Fibroblast of skin of right quadriceps (primary cell): ENCODE data around the gene KCNV2.
A peak's percentile ranks its signal among the peaks of the same experiment; 100 is the strongest.

Source experiments
- DNase-seq: peaks from one replicate; pipeline ENCODE4 v3.0.0-alpha.2; 2013

KCNV2 gene

GRCh38 chr9:2722715-2723114, 5.4 kb downstream of the KCNV2 start:
- DNase-seq: peak; percentile 61

GRCh38 chr9:2723376-2724065, 6.2 kb downstream of the KCNV2 start:
- DNase-seq: peak; percentile 15

GRCh38 chr9:2725126-2725525, 7.8 kb downstream of the KCNV2 start:
- no peak for DNase-seq

- DNase-seq: peak; percentile 50
Measured at GRCh38 chr9:2725898-2726649, 8.8 kb downstream of the KCNV2 start.

- DNase-seq: no peak
Measured at GRCh38 chr9:2726650-2727340, 9.5 kb downstream of the KCNV2 start.

- no peak for DNase-seq
Measured at GRCh38 chr9:2727374-2727773, 10.1 kb downstream of the KCNV2 start.

GRCh38 chr9:2727966-2728613, 10.8 kb downstream of the KCNV2 start:
- peak; percentile 56 for DNase-seq

GRCh38 chr9:2729003-2729402, 11.7 kb downstream of the KCNV2 start:
- DNase-seq: peak; percentile 56

- no peak for DNase-seq
Measured at GRCh38 chr9:2729721-2730120, 12.4 kb downstream of the KCNV2 start.

- no peak for DNase-seq
Measured at GRCh38 chr9:2730971-2731370, 13.7 kb downstream of the KCNV2 start.

- DNase-seq: no peak
Measured at GRCh38 chr9:2732492-2732891, 15.2 kb downstream of the KCNV2 start.

GRCh38 chr9:2740616-2741015, 23.3 kb downstream of the KCNV2 start:
- DNase-seq: peak; percentile 22

GRCh38 chr9:2741441-2742158, 24.3 kb downstream of the KCNV2 start:
- no peak for DNase-seq

GRCh38 chr9:2742214-2742613, 24.9 kb downstream of the KCNV2 start:
- no peak for DNase-seq

- DNase-seq: no peak
Measured at GRCh38 chr9:2743937-2744529, 26.7 kb downstream of the KCNV2 start.

- DNase-seq: no peak
Measured at GRCh38 chr9:2745560-2746380, 28.5 kb downstream of the KCNV2 start.

- DNase-seq: no peak
Measured at GRCh38 chr9:2749485-2749884, 32.2 kb downstream of the KCNV2 start.

- no peak for DNase-seq
Measured at GRCh38 chr9:2755285-2755684, 38.0 kb downstream of the KCNV2 start.

- no peak for DNase-seq
Measured at GRCh38 chr9:2758162-2758897, 41.0 kb downstream of the KCNV2 start.

GRCh38 chr9:2758898-2759510, 41.7 kb downstream of the KCNV2 start:
- no peak for DNase-seq
